WTC11 (cell line): ENCODE data around the gene CAMKMT. TPM values are rescaled to one million over a fixed set of nuclear protein-coding genes. Genes with fewer than 3 reads are reported as not detected.

Experiments
- ATAC-seq: fragments of 200-7000 bp; cut with Tn5 transposase; 2 replicates; pipeline ENCODE4 v1.10.0; 2021; ENCODE audit warnings: mild to moderate bottlenecking, moderate library complexity
- CTCF ChIA-PET: fragments of 300-600 bp; sonication (Branson Sonifier 250); formaldehyde crosslinking; loops from one replicate; lab custom pipeline; 2021; ENCODE audit warnings: antibody characterized with exemption; lab: Charles Lee
- POLR2A ChIA-PET: fragments of 350-600 bp; sonication (Branson Sonifier 250); formaldehyde crosslinking; loops from one replicate; lab custom pipeline; 2021; ENCODE audit warnings: antibody characterized with exemption; lab: Charles Lee
- DNase-seq: peaks from one replicate; pipeline ENCODE4 v3.0.0; 2021; ENCODE audit warnings: low spot score
- H3K27ac Mint-ChIP-seq: 2 replicates; pipeline ENCODE4 v1.8.0; 2021; ENCODE audit warnings: mixed read lengths
- H3K27me3 Mint-ChIP-seq: 2 replicates; pipeline ENCODE4 v1.8.0; 2021; ENCODE audit warnings: low read depth, mild to moderate bottlenecking, moderate library complexity, mixed read lengths
- H3K36me3 Mint-ChIP-seq: 2 replicates; pipeline ENCODE4 v1.8.0; 2021; ENCODE audit warnings: mixed read lengths
- H3K4me1 Mint-ChIP-seq: 2 replicates; pipeline ENCODE4 v1.8.0; 2022; ENCODE audit warnings: mixed read lengths
- H3K4me3 Mint-ChIP-seq: 2 replicates; pipeline ENCODE4 v1.8.0; 2021; ENCODE audit warnings: mild to moderate bottlenecking, moderate library complexity, mixed read lengths
- H3K9me3 Mint-ChIP-seq: 2 replicates; pipeline ENCODE4 v1.8.0; 2021; ENCODE audit warnings: mixed read lengths
- FOXK1 ChIP-seq: sonication (generic); formaldehyde crosslinking; IDR thresholded peaks from 2 replicates; pipeline ENCODE4 v1.8.0; 2022; ENCODE audit warnings: mild to moderate bottlenecking, moderate library complexity, missing genetic modification reagents
- FOXP1 ChIP-seq: sonication (generic); formaldehyde crosslinking; IDR thresholded peaks from 2 replicates; pipeline ENCODE4 v1.8.0; 2022; ENCODE audit warnings: missing genetic modification reagents, mild to moderate bottlenecking, moderate library complexity, borderline replicate concordance
- JAZF1 ChIP-seq: fragments of 250-450 bp; sonication (Bioruptor Pico); IDR thresholded peaks from 2 replicates; pipeline ENCODE4 v1.9.0; 2021; ENCODE audit warnings: moderate library complexity, mild to moderate bottlenecking, inconsistent platforms
- MYBL2 ChIP-seq: sonication (generic); formaldehyde crosslinking; IDR thresholded peaks from 2 replicates; pipeline ENCODE4 v1.8.1; 2023; ENCODE audit warnings: mild to moderate bottlenecking, moderate library complexity, missing genetic modification reagents
- NFATC4 ChIP-seq: fragments of 250-450 bp; sonication (Bioruptor Pico); IDR thresholded peaks from 2 replicates; pipeline ENCODE4 v1.9.0; 2021; ENCODE audit warnings: mild to moderate bottlenecking
- NFYB ChIP-seq: sonication (generic); formaldehyde crosslinking; conservative IDR thresholded peaks from 2 replicates; pipeline ENCODE4 v1.8.0; 2022; ENCODE audit warnings: low read depth, missing genetic modification reagents
- NR1H2 ChIP-seq: sonication (generic); formaldehyde crosslinking; IDR thresholded peaks from 2 replicates; pipeline ENCODE4 v1.9.0; 2021; ENCODE audit warnings: mild to moderate bottlenecking, moderate library complexity, missing genetic modification reagents
- NR2C2 ChIP-seq: sonication (generic); formaldehyde crosslinking; IDR thresholded peaks from 2 replicates; pipeline ENCODE4 v1.8.0; 2022; ENCODE audit warnings: mild to moderate bottlenecking, missing genetic modification reagents
- PRRX2 ChIP-seq: fragments of 250-450 bp; sonication (Bioruptor Pico); IDR thresholded peaks from 2 replicates; pipeline ENCODE4 v1.8.0; 2021; ENCODE audit warnings: mild to moderate bottlenecking
- RORB ChIP-seq: fragments of 250-450 bp; sonication (Bioruptor Pico); IDR thresholded peaks from 2 replicates; pipeline ENCODE4 v1.9.0; 2021; ENCODE audit warnings: mild to moderate bottlenecking
- TEAD4 ChIP-seq: sonication (generic); formaldehyde crosslinking; IDR thresholded peaks from 2 replicates; pipeline ENCODE4 v1.8.0; 2022; ENCODE audit warnings: mild to moderate bottlenecking, missing genetic modification reagents
- ZBTB21 ChIP-seq: sonication (generic); formaldehyde crosslinking; IDR thresholded peaks from 2 replicates; pipeline ENCODE4 v1.8.1; 2023; ENCODE audit warnings: mild to moderate bottlenecking, missing genetic modification reagents, borderline replicate concordance
- ZNF138 ChIP-seq: sonication (generic); formaldehyde crosslinking; conservative IDR thresholded peaks from 2 replicates; pipeline ENCODE4 v1.8.1; 2022; ENCODE audit warnings: mild to moderate bottlenecking, moderate library complexity, missing genetic modification reagents
- ZNF263 ChIP-seq: sonication (generic); formaldehyde crosslinking; IDR thresholded peaks from 2 replicates; pipeline ENCODE4 v1.8.1; 2022; ENCODE audit warnings: low read depth, mild to moderate bottlenecking, moderate library complexity, missing genetic modification reagents
- ZNF416 ChIP-seq: fragments of 250-450 bp; sonication (Bioruptor Pico); IDR thresholded peaks from 2 replicates; pipeline ENCODE4 v1.9.0; 2021; ENCODE audit warnings: mild to moderate bottlenecking, inconsistent platforms
- total RNA-seq: library from RNA; stranded (reverse); gene quantifications from 3 replicates; pipeline ENCODE4 v1.2.3, GENCODE V29; 2021
- TF ChIP-seq, protein P1 (sequence below): sonication (generic); formaldehyde crosslinking; IDR thresholded peaks from 2 replicates; pipeline ENCODE4 v1.8.1; 2023; ENCODE audit warnings: mild to moderate bottlenecking, missing genetic modification reagents
- TF ChIP-seq, protein P2 (sequence below): sonication (generic); formaldehyde crosslinking; IDR thresholded peaks from 2 replicates; pipeline ENCODE4 v1.8.1; 2022; ENCODE audit warnings: mild to moderate bottlenecking, moderate library complexity, missing genetic modification reagents
- TF ChIP-seq, protein P3 (sequence below): sonication (generic); formaldehyde crosslinking; IDR thresholded peaks from 2 replicates; pipeline ENCODE4 v1.8.0; 2022; ENCODE audit warnings: mild to moderate bottlenecking, missing genetic modification reagents
- TF ChIP-seq, protein P4 (sequence below): sonication (generic); formaldehyde crosslinking; IDR thresholded peaks from 2 replicates; pipeline ENCODE4 v1.8.1; 2023; ENCODE audit warnings: mild to moderate bottlenecking, missing genetic modification reagents, moderate library complexity
- TF ChIP-seq, protein P5 (sequence below): fragments of 250-450 bp; sonication (Bioruptor Pico); IDR thresholded peaks from 2 replicates; pipeline ENCODE4 v1.9.0; 2021; ENCODE audit warnings: mild to moderate bottlenecking, borderline replicate concordance
- TF ChIP-seq, protein P6 (sequence below): sonication (generic); formaldehyde crosslinking; IDR thresholded peaks from 2 replicates; pipeline ENCODE4 v1.8.1; 2023; ENCODE audit warnings: mild to moderate bottlenecking, missing genetic modification reagents

The CAMKMT gene
- total RNA-seq, 1 experiment from 2014 or later = 20.6 TPM

DNA sequence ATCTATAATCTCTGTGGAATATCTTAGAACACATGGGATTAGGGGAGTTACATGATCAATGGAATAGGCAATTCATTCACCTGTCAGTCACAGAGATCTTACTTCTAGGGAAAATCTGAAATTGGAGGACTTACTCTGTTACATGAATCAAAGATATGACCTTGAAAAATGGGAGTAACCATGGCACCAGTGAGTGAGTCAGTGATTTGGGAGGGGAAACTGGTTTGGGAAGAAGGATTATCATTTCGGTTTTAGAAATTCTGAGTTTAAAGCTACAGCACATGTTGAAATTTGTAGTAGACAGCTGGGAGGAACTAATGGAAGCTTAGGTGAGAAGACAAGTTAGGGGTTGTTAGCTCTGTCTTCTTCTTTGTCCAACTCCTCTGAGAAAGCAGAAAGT is 153.7 kb downstream of the CAMKMT start:
- CTCF ChIA-PET = interaction anchor here (2.2 kb wide), 1 partner anchor 36 kb away, joined by 11 read pairs; no protein-coding TSS in a partner anchor
- ATAC-seq = no peak

DNA sequence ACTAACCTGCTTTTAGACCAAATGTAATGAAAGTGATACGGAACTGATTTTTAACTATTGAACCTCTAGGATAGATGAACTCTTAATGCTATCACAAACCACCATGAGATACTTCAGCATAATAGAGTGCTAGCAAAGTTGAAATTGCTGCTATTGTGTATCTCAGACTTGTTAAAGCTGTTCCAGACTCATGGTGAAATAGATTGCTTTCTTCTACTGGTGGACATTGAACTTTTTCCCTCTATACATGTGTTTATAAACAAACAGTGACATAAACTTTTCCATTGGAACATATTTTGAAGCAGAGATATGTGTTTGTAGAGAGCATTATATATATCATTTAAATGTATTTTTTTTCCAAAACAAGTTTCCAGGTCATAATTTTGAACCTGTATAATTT is 157.3 kb downstream of the CAMKMT start:
- H3K36me3 Mint-ChIP-seq = peaks cover 31% of the 10 kb centered on the region
- H3K27ac Mint-ChIP-seq = no peak overlapping the region
- ChIA-PET CTCF (no interaction called here), POLR2A (no interaction called here)
- peaks cover 27% of the 10 kb centered on the region for H3K9me3 Mint-ChIP-seq
- H3K27me3 Mint-ChIP-seq = no peaks in the 10 kb centered on the region
- TF ChIP-seq TEAD4 (CRISPR knock-in tag) (no peak), NFATC4 (CRISPR knock-in tag) (no peak), ZNF263 (CRISPR knock-in tag) (no peak), MYBL2 (CRISPR knock-in tag) (no peak), ZNF138 (CRISPR knock-in tag) (no peak), NR2C2 (CRISPR knock-in tag) (no peak), FOXP1 (CRISPR knock-in tag) (no peak), NFYB (CRISPR knock-in tag) (no peak)
- TF ChIP-seq, protein P1, sequence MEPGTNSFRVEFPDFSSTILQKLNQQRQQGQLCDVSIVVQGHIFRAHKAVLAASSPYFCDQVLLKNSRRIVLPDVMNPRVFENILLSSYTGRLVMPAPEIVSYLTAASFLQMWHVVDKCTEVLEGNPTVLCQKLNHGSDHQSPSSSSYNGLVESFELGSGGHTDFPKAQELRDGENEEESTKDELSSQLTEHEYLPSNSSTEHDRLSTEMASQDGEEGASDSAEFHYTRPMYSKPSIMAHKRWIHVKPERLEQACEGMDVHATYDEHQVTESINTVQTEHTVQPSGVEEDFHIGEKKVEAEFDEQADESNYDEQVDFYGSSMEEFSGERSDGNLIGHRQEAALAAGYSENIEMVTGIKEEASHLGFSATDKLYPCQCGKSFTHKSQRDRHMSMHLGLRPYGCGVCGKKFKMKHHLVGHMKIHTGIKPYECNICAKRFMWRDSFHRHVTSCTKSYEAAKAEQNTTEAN (CRISPR knock-in tag) = no peak
- TF ChIP-seq, protein P2, sequence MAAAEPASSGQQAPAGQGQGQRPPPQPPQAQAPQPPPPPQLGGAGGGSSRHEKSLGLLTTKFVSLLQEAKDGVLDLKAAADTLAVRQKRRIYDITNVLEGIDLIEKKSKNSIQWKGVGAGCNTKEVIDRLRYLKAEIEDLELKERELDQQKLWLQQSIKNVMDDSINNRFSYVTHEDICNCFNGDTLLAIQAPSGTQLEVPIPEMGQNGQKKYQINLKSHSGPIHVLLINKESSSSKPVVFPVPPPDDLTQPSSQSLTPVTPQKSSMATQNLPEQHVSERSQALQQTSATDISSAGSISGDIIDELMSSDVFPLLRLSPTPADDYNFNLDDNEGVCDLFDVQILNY (CRISPR knock-in tag) = no peak
- TF ChIP-seq, protein P3, sequence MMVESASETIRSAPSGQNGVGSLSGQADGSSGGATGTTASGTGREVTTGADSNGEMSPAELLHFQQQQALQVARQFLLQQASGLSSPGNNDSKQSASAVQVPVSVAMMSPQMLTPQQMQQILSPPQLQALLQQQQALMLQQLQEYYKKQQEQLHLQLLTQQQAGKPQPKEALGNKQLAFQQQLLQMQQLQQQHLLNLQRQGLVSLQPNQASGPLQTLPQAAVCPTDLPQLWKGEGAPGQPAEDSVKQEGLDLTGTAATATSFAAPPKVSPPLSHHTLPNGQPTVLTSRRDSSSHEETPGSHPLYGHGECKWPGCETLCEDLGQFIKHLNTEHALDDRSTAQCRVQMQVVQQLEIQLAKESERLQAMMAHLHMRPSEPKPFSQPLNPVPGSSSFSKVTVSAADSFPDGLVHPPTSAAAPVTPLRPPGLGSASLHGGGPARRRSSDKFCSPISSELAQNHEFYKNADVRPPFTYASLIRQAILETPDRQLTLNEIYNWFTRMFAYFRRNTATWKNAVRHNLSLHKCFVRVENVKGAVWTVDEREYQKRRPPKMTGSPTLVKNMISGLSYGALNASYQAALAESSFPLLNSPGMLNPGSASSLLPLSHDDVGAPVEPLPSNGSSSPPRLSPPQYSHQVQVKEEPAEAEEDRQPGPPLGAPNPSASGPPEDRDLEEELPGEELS = no peak
- TF ChIP-seq, protein P4, sequence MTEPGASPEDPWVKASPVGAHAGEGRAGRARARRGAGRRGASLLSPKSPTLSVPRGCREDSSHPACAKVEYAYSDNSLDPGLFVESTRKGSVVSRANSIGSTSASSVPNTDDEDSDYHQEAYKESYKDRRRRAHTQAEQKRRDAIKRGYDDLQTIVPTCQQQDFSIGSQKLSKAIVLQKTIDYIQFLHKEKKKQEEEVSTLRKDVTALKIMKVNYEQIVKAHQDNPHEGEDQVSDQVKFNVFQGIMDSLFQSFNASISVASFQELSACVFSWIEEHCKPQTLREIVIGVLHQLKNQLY (CRISPR knock-in tag) = no peak
- TF ChIP-seq, protein P5, sequence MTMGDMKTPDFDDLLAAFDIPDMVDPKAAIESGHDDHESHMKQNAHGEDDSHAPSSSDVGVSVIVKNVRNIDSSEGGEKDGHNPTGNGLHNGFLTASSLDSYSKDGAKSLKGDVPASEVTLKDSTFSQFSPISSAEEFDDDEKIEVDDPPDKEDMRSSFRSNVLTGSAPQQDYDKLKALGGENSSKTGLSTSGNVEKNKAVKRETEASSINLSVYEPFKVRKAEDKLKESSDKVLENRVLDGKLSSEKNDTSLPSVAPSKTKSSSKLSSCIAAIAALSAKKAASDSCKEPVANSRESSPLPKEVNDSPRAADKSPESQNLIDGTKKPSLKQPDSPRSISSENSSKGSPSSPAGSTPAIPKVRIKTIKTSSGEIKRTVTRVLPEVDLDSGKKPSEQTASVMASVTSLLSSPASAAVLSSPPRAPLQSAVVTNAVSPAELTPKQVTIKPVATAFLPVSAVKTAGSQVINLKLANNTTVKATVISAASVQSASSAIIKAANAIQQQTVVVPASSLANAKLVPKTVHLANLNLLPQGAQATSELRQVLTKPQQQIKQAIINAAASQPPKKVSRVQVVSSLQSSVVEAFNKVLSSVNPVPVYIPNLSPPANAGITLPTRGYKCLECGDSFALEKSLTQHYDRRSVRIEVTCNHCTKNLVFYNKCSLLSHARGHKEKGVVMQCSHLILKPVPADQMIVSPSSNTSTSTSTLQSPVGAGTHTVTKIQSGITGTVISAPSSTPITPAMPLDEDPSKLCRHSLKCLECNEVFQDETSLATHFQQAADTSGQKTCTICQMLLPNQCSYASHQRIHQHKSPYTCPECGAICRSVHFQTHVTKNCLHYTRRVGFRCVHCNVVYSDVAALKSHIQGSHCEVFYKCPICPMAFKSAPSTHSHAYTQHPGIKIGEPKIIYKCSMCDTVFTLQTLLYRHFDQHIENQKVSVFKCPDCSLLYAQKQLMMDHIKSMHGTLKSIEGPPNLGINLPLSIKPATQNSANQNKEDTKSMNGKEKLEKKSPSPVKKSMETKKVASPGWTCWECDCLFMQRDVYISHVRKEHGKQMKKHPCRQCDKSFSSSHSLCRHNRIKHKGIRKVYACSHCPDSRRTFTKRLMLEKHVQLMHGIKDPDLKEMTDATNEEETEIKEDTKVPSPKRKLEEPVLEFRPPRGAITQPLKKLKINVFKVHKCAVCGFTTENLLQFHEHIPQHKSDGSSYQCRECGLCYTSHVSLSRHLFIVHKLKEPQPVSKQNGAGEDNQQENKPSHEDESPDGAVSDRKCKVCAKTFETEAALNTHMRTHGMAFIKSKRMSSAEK (CRISPR knock-in tag) = no peak
- DNase-seq (no peak), ATAC-seq (no peak)
- no peak overlapping the region for H3K4me3 Mint-ChIP-seq
- peaks cover 13% of the 10 kb centered on the region for H3K4me1 Mint-ChIP-seq

More for the DNA sequence above, 153.7 kb downstream of the CAMKMT start:
- TF ChIP-seq RORB (no peak), PRRX2 (no peak), ZBTB21 (CRISPR knock-in tag) (no peak), NR1H2 (no peak), FOXK1 (CRISPR knock-in tag) (no peak), NFYB (CRISPR knock-in tag) (no peak), JAZF1 (CRISPR knock-in tag) (no peak), ZNF416 (CRISPR knock-in tag) (no peak)
- TF ChIP-seq, protein P6, sequence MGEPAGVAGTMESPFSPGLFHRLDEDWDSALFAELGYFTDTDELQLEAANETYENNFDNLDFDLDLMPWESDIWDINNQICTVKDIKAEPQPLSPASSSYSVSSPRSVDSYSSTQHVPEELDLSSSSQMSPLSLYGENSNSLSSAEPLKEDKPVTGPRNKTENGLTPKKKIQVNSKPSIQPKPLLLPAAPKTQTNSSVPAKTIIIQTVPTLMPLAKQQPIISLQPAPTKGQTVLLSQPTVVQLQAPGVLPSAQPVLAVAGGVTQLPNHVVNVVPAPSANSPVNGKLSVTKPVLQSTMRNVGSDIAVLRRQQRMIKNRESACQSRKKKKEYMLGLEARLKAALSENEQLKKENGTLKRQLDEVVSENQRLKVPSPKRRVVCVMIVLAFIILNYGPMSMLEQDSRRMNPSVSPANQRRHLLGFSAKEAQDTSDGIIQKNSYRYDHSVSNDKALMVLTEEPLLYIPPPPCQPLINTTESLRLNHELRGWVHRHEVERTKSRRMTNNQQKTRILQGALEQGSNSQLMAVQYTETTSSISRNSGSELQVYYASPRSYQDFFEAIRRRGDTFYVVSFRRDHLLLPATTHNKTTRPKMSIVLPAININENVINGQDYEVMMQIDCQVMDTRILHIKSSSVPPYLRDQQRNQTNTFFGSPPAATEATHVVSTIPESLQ = no peak
- H3K9me3 Mint-ChIP-seq = peaks cover 7% of the 10 kb centered on the region
- no peaks in the 10 kb centered on the region for H3K27me3 Mint-ChIP-seq
- no peak overlapping the region for H3K4me3 Mint-ChIP-seq
- H3K4me1 Mint-ChIP-seq = peaks cover 25% of the 10 kb centered on the region
- POLR2A ChIA-PET = no interaction called here
- DNase-seq = no peak
- peaks cover 6% of the 10 kb centered on the region for H3K36me3 Mint-ChIP-seq
- H3K27ac Mint-ChIP-seq = no peak overlapping the region
